Esophagus squamous epithelium (tissue), 4 donors: ENCODE data around the gene RBBP8.

Source experiments
- POLR2A ChIP-seq, 4 donors: fragments of 450-650 bp; IDR thresholded peaks; one replicate each; pipeline ENCODE4 v1.6.1; 2017; ENCODE audit warnings: antibody characterized with exemption in 4 of 4, mild to moderate bottlenecking in 4 of 4, moderate library complexity in 3 of 4
- TF ChIP-seq, protein P1 (sequence below), 6 experiments: fragments of 450-650 bp in 4 of 6; fragments of 200-600 bp in 2 of 6; sonication (generic) in 2 of 6; IDR thresholded peaks; one replicate each; pipeline ENCODE4 v1.5.1; 2016 to 2019; ENCODE audit warnings: antibody characterized with exemption in 6 of 6, mild to moderate bottlenecking in 4 of 6, moderate library complexity in 4 of 6

DNA sequence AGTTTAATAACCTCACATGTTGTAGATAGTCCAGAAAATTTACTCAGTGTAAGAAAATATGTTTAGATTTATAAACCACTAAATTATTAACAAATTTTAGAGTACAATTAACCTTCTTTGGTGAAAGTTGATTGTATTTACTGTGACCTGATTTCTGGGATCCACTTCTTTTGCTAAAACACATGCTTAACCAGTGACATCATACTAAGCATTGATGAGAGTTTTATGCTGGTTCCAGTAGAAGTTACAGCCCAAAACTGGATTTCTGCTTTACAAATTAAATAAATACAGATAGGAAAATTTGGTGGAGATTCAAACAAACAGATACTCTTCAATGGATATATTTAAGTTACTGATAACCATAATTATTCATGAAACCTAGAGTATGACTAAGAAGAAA, 40.9 kb downstream of the RBBP8 start:
- TF ChIP-seq, protein P1, sequence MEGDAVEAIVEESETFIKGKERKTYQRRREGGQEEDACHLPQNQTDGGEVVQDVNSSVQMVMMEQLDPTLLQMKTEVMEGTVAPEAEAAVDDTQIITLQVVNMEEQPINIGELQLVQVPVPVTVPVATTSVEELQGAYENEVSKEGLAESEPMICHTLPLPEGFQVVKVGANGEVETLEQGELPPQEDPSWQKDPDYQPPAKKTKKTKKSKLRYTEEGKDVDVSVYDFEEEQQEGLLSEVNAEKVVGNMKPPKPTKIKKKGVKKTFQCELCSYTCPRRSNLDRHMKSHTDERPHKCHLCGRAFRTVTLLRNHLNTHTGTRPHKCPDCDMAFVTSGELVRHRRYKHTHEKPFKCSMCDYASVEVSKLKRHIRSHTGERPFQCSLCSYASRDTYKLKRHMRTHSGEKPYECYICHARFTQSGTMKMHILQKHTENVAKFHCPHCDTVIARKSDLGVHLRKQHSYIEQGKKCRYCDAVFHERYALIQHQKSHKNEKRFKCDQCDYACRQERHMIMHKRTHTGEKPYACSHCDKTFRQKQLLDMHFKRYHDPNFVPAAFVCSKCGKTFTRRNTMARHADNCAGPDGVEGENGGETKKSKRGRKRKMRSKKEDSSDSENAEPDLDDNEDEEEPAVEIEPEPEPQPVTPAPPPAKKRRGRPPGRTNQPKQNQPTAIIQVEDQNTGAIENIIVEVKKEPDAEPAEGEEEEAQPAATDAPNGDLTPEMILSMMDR (IDR thresholded peaks at IDR 0.05) = no peak
- TF ChIP-seq POLR2A (IDR thresholded peaks at IDR 0.05) = no peak
